NCI-H187 treated with DMSO at 0.1 percent for 48 hours (cell line): ENCODE results near the gene EIF5A.

Source experiments
- DNase-seq: peaks from one replicate; lab custom pipeline; 2025; lab: John Stamatoyannopoulos, UW

EIF5A gene

GRCh38 chr17:7285679-7286078 is 21.7 kb upstream of the EIF5A start:
- DNase-seq = no peak

- no peak for DNase-seq
Observed at GRCh38 chr17:7289256-7290032, 18.0 kb upstream of the EIF5A start.

- DNase-seq = no peak
Observed at GRCh38 chr17:7290166-7290565, 17.3 kb upstream of the EIF5A start.

DNA sequence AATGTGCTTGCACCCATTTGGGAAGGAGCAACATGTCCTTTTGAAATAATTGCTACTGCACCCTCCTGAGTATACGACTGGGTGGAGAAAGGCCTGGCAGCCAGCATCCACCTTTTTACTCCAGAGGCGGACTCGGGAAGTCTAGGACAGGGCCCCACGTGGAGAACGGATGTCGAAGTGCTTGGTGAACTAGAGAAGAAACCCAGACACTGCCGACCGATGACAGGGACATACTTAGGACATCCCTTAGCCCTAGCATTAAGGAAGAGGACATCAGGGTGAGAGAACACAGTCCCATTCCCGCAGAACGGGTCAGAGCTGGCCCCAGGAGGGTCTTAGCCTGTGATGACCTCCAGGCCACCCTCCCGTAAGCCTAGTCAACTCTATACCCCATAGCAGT is 16.7 kb upstream of the EIF5A start:
- no peak for DNase-seq

- no peak for DNase-seq
Observed at GRCh38 chr17:7292194-7292593, 15.2 kb upstream of the EIF5A start.

DNA sequence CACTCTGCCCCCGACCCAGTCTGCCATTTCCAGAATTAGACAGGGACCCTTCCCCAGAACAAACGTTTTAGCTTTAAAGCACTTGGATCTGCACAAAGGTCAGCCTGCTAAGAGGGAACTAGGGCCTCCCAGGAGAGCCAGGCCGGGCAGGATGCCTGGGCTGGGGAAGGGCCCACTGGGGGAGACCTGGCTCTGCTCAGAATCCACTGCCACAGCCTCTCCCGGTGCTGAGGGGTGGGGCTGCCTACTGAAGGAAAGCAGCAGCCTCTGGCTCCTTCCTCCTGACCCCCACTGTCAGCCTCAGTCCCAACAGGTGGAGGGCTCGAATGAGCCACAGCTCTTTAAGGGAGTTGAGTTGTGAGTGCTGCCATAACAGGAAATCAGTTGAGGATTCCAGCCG is 14.7 kb upstream of the EIF5A start:
- DNase-seq = no peak

DNA sequence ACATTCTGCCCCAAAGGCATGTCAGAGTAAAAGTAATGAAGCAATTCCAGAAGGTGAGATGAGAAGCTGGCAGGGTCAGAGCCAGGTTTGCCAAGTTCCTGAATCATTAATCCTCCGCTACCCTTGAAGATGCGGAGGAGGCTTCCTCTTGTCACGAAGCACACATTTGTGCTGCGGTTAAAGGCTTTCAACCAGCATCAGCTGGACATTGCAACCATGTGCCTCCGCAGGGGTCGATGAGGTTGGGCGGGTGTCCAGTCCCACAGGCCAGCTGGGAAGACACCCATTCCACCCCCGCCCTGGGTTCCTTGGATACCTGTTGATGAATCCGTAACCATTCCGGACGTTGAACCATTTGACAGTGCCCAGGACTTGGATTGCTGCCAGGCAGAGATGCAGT is 14.3 kb upstream of the EIF5A start:
- DNase-seq = no peak

- DNase-seq = no peak
Observed at GRCh38 chr17:7293816-7294613, 13.4 kb upstream of the EIF5A start.

DNA sequence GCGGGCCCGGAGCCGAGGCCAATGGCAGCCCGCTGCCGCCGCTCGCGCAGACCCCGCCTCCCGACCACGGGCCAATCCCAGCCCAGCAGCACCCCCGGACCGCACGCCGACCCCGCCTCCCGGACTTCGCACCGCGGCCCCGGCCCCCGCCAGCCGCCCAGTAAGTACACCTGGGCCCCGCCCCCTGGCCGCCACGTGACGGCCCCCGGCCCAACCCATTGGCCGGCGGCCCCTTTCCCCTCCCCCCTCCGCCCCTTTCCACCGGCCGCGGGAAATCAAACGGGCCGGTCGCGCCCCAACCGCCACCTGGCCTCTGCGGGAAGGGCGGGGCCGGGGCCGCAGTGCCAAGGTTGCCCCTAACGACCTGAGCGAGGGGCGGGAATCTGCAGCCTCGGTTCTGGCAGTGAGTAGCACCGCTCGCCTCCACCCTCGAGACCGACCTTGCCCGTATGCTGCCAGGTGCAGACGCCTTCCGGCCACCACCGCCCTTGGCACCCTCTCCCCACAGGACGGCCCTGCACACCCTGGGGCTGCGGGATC is 12.7 kb upstream of the EIF5A start, which contains the start of gene YBX2:
Gene YBX2 (minus strand): TSS at position 26 of the 540 bp plus-strand sequence. CDS start 139 bp downstream, outside the sequence.
- DNase-seq = peak; percentile 30

DNA sequence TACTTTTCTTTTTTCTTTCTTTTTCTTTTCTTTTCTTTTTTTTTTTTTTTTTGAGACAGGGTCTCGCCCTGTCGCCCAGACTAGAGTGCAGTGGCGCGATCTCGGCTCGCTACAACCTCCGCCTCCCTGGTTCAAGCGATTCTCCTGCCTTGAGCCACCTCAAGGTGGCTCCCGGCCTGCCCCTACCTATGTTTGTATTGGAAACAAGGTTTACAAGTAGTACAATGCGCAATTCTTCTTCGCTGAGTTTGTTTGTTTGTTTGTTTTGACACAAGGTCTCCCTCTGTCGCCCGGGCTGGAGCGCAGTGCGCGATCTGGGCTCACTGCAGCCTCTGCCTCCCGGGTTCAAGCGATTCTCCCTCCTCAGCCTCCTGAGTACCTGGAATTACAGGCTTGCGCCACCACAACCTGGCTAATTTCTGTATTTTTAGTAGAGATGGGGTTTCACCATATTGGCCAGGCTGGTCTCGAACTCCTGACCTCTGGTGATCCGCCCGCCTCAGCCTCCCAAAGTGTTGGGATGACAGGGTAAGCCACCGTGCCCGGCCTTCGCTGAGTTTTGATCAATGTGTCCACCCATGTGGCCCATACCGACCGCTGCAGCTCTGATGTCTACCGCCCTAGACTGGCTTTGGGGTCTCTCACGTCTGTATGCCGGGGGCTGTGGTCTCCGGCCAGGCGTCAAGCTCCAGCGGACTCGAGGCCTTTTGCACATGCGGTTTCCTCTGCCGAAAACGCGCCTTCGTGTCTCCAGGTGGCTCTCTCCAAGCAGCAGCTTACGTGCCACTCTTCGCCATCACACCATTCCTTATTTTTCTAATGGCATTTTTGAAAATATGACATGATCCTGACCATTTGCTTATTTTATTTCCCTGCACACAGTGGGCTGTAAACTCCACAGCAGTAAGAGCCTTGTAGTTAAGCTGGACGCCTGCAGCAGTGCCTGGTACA is 11.9 kb upstream of the EIF5A start:
- DNase-seq = no peak

GRCh38 chr17:7296189-7296861 is 11.1 kb upstream of the EIF5A start:
- DNase-seq = no peak

DNA sequence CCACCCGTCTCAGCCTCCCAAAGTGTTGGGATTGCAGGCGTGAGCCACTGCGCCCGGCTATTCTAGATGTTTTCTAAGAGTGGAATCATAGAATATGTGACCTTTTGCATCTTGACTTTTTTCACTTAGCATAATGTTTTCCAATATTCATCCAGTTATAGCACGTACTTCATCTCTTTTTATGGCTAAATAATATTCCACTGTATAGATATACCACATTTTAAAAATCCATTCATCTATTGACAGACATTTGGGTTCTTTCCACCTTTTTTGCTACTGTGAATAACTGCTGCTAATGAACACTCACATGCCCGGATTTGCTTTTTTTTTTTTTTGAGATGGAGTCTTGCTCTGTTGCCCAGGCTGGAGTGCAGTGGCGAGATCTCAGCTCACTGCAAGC is 3.2 kb upstream of the EIF5A start:
- DNase-seq = no peak

DNA sequence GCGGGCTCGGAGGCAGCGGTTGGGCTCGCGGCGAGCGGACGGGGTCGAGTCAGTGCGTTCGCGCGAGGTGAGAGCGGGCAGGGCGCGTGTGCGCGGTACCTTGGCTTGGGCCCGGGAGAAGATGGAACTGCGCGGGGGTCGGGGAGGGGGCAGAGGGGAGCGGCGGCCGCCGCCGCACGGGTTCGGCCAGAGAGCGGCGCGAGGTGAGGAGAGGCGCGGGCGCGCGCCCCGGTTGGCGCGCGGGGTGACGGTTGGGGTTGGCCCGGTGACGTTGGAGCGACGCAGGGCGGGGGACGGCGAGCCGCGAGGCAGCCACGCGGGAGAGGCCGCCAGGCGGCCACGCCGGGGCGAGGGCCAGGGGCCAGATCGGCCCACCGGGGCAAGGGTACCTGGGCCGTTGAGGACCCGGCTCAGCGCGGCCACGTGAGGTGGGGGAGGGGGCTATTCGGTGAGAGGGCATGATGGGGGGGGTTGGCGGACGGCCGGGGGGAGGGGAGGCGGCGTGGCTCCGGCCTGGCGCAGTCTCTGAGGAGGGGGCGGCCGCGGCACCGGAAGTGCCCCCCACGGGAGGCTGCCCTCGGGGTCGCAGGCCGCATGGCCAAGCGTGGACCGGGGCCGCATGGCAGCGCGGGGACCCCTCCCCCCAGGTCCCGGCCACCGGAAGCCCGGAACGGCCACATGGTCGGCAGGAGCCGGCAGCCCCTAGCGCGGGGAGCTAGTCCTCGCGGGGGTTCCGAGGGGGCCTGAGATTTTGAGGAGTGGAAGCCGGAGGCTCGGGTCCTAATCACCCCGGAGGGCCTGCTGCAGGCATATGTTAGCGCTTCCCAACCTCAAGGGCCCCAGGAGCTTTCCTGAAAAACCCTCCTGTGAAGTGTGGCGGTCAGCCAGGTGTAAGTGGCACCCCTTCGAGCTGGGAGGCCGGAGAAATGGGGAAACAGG is 527 bp downstream of the EIF5A start:
- no peak for DNase-seq

DNA sequence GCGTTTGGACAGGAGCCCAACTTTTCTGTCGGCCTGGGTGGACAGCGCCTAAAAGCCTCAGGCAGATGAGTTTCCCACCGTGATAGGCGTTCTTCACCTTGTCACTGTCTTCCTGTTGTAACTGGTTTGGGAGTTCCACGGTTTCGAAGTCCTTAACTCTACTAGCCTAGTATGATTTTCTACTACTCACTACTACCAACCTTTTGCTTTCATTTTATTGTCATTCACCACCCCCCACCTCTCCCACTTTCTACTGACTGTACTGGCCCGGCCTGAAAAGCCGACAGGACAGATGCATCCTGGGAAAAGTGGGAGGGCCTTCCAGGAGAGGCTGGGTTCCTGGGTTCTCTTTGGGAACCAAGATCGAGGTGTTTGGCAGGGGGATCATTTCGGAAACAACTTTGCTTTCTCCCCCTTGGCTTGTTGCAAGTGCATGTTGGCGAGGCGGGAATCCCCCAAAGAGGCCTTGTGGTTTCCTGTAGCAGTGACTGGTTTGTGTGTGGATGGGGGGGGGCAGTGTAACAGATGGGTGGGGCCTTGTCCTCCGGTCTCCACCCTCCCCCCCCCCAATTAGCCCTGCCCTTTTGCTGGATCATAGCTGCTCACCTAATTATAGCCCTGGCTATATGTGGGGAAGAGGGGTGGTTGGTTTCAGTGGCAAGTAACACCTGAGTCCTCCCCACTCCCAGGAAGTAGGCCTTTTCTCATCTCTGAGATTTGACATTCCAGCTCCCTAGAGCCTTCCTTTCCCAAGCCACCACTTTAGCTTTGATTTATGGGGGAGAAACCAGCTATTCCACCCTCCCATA is 1.4 kb downstream of the EIF5A start:
- DNase-seq = no peak

GRCh38 chr17:7309628-7310027 is 2.2 kb downstream of the EIF5A start:
- no peak for DNase-seq

DNA sequence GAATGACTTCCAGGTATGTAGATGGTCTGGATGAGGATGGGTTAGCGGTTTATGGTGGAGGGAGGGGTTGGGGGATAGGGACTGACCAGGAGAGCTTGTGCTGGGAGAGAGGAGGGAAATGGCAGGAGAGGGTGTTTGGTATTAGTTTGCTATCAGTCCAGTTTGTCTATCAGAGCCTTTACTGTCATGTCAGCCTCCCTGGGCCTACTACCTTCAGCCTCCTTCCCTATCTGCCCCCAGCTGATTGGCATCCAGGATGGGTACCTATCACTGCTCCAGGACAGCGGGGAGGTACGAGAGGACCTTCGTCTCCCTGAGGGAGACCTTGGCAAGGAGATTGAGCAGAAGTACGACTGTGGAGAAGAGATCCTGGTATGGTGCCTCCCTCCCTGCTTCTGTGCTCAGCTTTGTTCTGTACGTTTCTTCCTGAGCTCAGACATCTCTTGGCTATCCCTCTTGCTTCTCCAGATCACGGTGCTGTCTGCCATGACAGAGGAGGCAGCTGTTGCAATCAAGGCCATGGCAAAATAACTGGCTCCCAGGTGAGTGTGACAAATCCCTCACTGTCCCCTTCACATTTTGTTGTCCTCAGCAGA is 3.8 kb downstream of the EIF5A start:
- DNase-seq = no peak

DNA sequence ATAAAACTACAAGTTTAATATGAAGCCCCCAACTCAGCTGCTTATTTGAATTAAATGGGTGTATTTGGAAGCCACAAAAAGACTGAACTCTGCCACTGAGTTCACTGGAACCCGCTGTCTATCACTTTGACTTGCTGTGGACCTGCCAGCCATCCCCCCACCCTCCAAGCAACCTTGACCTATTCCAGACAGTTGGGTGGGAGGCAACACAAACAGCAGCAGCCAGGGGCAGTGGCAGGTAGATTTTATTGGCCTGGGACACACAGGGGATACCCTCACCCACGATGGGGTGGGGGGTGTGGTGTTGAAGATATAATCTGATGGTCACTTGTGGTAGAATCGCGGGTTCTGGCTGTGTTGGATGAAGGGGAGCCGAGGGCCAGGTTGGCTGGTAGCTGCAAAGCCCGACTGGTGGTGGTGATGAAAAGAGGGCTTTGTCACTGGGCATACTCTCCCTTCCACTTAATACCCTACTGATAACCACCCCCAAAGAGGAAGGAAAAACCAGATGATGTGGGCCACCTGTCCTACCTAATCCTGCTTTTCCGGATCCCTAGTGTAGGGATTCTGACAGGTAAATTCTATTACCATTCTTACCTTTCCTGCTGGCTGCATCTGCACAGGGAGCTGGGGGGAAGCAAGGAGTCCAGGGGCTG is 5.1 kb downstream of the EIF5A start:
- DNase-seq = no peak
